IPS-NIHi11 (cell line): Measurements from ENCODE around the gene GOLGA8H.
"Not testable (repeated sequence)": the region's sequence is repeated elsewhere in the genome, so short reads cannot be mapped to it uniquely, and the experiment has no call there.

Source experiments
- DNase-seq: peaks from one replicate; pipeline ENCODE4 v3.0.0; 2012; ENCODE audit warnings: mixed read lengths, low spot score

GOLGA8H gene, protein sequence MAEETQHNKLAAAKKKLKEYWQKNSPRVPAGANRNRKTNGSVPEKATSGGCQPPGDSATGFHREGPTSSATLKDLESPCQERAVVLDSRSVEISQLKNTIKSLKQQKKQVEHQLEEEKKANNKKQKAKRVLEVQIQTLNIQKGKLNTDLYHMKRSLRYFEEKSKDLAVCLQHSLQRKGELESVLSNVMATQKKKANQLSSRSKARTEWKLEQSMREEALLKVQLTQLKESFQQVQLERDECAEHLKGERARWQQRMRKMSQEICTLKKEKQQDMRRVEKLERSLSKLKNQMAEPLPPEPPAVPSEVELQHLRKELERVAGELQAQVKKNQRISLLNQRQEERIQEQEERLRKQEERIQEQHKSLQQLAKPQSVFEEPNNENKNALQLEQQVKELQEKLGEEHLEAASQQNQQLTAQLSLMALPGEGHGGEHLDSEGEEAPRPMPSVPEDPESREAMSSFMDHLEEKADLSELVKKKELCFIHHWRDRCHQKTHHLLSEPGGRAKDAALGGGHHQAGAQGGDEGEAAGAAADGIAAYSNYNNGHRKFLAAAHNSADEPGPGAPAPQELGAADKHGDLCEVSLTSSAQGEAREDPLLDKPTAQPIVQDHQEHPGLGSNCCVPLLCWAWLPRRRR

DNA sequence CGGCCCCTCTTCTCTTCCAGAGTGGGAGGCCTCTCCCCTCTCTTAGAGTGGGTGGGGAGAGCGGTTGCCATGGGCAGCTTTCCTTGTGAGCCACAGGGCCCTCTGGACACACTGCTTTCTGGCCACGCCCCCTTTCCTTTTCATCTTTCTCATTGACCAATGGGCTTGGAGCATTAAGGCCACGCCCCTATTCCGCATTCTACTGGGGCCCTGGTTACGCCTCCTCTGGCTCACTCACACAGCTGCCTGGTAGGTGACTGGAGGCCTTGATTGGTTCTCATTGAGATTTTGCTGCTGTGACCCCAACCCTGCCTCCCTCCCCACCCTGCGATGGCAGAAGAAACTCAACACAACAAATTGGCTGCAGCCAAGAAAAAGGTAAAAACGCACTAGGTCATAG is at the start of gene GOLGA8H:
GOLGA8H (plus strand) TSS at position 233 of the 400 bp plus-strand sequence; CDS start at position 331, 98 bp downstream.
- not testable (repeated sequence) for DNase-seq

DNA sequence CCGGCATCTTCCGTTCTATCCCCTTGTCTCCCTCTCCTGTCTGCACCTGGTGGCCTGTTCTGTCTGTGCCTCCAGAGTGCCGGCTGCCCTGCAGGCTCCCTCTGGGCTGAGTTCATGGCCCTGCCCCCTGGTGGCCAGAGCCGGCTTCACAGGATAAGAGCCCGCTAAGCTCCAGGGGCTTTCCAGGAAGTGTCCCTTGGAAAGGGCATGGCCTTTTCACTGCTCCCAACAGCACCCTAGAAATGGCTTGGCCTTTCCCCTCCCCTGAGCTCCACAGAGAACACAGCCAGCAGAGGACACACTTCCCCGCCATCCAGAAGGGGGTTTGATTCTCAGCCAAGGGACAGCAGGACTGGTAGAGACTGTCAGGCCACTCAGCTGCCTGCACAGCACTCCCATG is 36.9 kb upstream of the GOLGA8H start:
- not testable (repeated sequence) for DNase-seq

DNA sequence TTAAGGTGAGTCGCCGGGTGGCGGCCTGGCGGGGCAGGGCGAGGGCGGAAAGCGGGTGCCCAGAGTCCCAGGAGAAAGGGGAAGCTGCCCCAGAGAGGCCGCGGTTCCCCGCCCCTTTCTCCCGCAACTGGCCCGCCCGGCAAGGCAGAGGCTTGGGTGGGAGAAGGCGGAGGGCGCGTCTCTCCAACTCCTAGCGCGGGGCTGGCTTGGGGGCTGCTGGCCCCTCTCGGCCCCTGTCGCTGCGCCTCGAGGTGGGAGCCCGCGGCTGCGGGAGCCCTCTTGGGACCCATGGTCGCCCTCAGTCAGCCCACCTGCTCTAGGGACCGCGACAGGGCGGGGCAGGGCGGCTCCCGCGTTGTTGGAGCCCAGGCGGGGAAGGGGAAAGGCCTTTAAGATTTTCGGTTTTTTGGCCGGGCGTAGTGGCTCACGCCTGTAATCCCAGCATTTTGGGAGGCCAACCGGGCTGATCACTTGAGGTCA is 30.8 kb upstream of the GOLGA8H start:
- DNase-seq = not testable (repeated sequence)

DNA sequence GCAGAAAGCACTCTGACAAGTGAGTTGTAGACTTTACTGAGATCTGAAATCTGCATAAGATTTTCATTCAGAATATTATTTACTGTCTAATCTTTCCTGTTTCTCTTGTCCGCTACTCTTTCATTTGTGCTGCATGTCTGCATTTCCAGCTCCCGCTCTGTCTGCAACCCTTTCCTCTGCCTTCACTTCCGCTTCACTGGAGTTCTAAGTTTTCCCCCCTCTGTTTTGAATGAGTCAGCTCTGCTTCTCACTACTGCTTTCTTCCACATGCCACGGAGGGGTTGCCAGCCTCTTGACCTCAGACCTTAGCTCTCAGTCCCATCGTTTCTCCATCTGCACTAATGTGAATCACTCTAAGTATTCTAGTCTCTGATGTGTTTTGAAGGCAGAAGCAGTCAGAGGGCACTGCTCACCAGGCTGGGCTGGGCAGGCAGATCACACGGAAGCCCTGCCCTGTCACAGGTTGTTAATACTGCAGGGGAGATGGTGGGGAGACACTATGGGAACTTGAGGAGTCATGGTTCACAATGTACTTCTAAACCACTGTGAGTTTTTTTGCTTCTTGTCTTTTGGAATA is 24.3 kb upstream of the GOLGA8H start:
- DNase-seq = not testable (repeated sequence)

GRCh38 chr15:30580716-30581115 is 23.1 kb upstream of the GOLGA8H start:
- DNase-seq = not testable (repeated sequence)

GRCh38 chr15:30598953-30599352 is 4.9 kb upstream of the GOLGA8H start:
- not testable (repeated sequence) for DNase-seq

DNA sequence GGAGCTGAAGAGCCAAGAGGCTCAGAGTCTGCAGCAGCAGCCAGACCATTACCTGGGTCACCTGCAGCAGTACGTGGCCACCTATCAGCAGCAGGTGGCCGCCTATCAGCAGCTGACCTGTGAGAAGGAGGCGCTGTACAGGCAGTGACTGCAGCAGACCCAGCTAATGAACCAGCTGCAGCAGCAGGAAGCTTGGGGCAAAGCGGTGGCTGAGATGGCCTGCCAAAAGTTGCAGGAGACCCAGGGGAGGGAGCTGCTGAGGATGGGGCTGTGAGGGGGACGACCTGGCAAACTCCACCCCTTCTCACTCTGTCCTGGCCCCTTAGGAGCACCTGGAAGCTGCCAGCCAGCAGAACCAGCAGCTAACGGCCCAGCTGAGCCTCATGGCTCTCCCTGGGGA is 8.4 kb downstream of the GOLGA8H start:
- not testable (repeated sequence) for DNase-seq

GRCh38 chr15:30621342-30621741 is 17.5 kb downstream of the GOLGA8H start:
- not testable (repeated sequence) for DNase-seq

GRCh38 chr15:30625436-30626193 is 21.8 kb downstream of the GOLGA8H start, which contains the start of gene ARHGAP11B:
Gene ARHGAP11B, plus strand, starts transcription at chr15:30626128.
- peak; percentile 78 for DNase-seq

DNA sequence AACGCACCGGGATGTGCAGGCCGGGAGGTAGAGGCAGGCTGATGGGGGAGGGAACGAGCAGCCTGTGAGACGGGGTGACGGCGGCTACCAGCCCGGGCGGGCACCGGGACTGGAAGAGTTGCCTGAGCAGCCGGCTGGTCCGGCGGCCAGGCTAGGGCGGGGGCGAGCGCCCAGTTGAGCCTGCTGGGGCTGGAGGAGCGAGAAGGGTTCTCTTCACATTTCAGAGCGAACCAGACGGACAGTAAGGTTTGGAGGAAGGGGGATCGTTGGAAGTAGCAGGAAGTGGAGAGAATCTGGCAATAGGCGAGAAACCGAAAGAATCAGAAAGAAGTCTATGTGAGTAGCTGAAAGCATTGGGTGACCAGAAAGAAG is 22.4 kb downstream of the GOLGA8H start:
- not testable (repeated sequence) for DNase-seq

- not testable (repeated sequence) for DNase-seq
Measured at GRCh38 chr15:30626632-30627031, 22.8 kb downstream of the GOLGA8H start.

DNA sequence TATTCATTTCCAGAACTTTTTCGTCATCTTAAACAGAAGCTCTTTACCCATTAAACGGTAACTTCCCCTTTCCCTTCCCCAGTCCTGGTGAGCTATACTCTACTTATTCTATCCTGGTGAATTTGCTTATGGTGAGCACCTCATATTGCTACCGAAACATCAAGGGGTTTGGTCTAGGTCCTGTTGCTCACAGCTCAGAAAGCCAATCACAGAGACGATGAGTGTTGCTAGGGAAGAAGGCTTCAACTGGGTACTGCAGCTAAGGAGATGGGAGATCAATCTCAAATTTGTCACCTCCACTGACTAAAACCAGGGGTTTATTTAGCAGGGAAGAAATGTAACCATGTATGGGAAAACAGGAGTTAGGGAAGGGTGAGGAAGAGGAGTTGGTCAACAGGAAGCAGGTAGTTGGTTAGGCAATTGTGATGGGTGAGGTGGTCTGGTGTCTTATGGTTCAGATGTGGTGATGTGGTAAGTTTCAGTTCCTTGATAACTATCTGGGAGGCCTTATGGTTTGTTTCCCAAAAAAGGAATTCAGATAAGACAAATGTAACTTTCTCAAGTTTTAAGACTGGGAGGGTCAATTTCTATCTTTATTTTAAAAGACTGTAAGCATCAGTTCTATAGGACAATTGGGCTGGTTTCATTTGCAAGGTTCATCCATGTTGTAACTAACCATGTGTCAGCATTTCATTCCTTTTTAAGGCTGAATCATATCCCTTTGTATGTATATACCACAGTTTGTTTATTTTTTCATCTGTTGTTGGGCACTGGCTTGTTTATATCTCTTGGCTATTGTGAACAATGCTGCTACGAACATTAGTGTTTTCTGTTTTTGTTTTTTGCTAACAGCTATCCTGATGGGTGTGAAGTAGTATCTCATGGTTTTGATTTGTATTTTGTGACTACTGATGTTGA is 46.4 kb downstream of the GOLGA8H start:
- no peak for DNase-seq

DNA sequence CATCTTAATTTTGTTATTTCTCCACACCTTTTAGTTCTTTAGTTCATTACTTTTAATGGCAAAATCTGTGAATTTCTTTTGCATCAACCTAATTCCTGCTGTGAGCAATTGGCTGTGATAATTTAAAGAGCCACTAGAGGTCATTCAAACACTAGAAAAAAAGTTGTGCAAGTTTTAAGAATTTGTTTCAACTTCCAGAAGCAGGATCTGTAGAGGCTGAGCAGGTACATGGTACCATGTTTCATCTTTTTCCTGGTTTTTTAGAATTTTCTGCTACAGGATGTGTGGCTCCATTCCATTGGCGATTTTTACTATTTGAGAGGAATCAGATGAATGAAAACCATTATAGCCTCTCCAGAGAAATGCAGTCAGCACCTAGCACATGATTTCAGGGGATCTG is 57.3 kb downstream of the GOLGA8H start:
- not testable (repeated sequence) for DNase-seq
